GM12873 (cell line): ENCODE results near the gene HRAS.

Experiments
- CTCF ChIP-seq: IDR thresholded peaks from 2 replicates; pipeline ENCODE4 v1.5.1; 2012; ENCODE audit warnings: low read depth, mild to moderate bottlenecking, moderate library complexity, low read length, control low read depth; ENCODE audit not compliant: insufficient read depth; ENCODE audit errors: missing control alignments

Gene HRAS

GRCh38 chr11:504994-505344 is 30.4 kb downstream of the HRAS start:
- no peak for TF ChIP-seq CTCF

- TF ChIP-seq CTCF: no peak
Measured at GRCh38 chr11:504053-504993, 31.1 kb downstream of the HRAS start.

- no peak for TF ChIP-seq CTCF
Measured at GRCh38 chr11:503179-503981, 32.0 kb downstream of the HRAS start.

GRCh38 chr11:502288-503178 is 32.8 kb downstream of the HRAS start:
- TF ChIP-seq CTCF: no peak

- no peak for TF ChIP-seq CTCF
Measured at GRCh38 chr11:501683-502287, 33.6 kb downstream of the HRAS start.

- TF ChIP-seq CTCF: no peak
Measured at GRCh38 chr11:501001-501682, 34.2 kb downstream of the HRAS start.
